ENCODE measurements around the gene PRKCB. TPM values are rescaled to one million over a fixed set of nuclear protein-coding genes. Genes with fewer than 3 reads are reported as not detected.

Gene PRKCB
- polyA plus RNA-seq, 3 donors = 57.4 to 87.4 (median 75.5) TPM

DNA sequence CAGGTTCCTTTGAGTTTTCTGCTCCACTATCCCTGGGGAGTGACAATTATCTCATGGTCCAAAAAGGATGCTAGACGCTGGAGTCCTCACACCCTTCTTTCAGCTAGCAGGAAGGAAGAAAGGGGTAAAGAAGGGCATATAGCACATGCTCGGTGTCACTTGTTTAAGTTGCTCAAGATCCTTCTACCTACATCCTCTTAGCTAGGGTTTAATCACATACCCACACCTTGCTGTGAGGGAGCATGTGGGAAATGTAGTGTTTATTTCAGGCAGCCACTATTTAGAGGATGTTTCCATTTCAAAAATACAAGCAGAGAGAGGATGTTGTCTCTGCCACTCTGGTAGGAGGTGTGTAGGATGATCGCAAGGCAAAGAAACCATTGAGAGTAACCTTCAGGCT, 4.5 kb downstream of the PRKCB start:
- Histone ChIP-seq H3K4me1 (ENCODE audit: control insufficient read depth in 1 of 2, insufficient read depth in 2 of 2, low read length in 2 of 2) (peaks cover 44 to 63% of the 10 kb centered on the region in 2 donors), H3K79me2 (ENCODE audit: insufficient read depth, low read length) (peaks cover 94% of the 10 kb centered on the region), H3K9ac (ENCODE audit: insufficient read depth, low read length, poor library complexity, severe bottlenecking) (no peak overlapping the region), H3K27ac (ENCODE audit: low read depth in 1 of 2, low read length in 2 of 2) (no peak overlapping the region), H4K20me1 (ENCODE audit: insufficient read depth, low read length) (peaks cover 88% of the 10 kb centered on the region), H2AFZ (ENCODE audit: insufficient read depth, low read depth, low read length, poor library complexity, severe bottlenecking) (no peak overlapping the region), H3K9me3 (replicated peaks in 1 of 2; ENCODE audit: control insufficient read depth in 1 of 2, insufficient read depth in 1 of 2, low read length in 2 of 2) (no peaks in the 10 kb centered on the region), H3K4me3 (replicated peaks in 1 of 3; ENCODE audit: low read depth in 2 of 3, low read length in 3 of 3) (no peak overlapping the region), H3K4me2 (replicated peaks; ENCODE audit: extremely low read depth, low read length, poor library complexity, severe bottlenecking) (no peak overlapping the region), H3K36me3 (replicated peaks in 1 of 2; ENCODE audit: control insufficient read depth in 1 of 2, insufficient read depth in 2 of 2, low read length in 2 of 2) (peaks cover 18 to 52% of the 10 kb centered on the region in 2 donors), H3K27me3 (ENCODE audit: control insufficient read depth in 2 of 2, insufficient read depth in 2 of 2, low read length in 2 of 2) (no peaks in the 10 kb centered on the region)
- Mint-ChIP-seq H3K4me3 (no peak overlapping the region), H3K27ac (peak overlapping the region in 1 of 7 donors; percentile 54), H3K4me1 (peaks cover 63% of the 10 kb centered on the region), H3K27me3 (ENCODE audit: low read depth in 3 of 3) (peaks cover 0 to 4% (median 0%) of the 10 kb centered on the region in 3 donors), H3K36me3 (peaks cover 44 to 62% of the 10 kb centered on the region in 2 donors), H3K9me3 (no peaks in the 10 kb centered on the region)
- WGBS (ENCODE audit: insufficient coverage) = 100% methylated on average over 1 of the region's 3 CpGs
- TF ChIP-seq, protein P1, sequence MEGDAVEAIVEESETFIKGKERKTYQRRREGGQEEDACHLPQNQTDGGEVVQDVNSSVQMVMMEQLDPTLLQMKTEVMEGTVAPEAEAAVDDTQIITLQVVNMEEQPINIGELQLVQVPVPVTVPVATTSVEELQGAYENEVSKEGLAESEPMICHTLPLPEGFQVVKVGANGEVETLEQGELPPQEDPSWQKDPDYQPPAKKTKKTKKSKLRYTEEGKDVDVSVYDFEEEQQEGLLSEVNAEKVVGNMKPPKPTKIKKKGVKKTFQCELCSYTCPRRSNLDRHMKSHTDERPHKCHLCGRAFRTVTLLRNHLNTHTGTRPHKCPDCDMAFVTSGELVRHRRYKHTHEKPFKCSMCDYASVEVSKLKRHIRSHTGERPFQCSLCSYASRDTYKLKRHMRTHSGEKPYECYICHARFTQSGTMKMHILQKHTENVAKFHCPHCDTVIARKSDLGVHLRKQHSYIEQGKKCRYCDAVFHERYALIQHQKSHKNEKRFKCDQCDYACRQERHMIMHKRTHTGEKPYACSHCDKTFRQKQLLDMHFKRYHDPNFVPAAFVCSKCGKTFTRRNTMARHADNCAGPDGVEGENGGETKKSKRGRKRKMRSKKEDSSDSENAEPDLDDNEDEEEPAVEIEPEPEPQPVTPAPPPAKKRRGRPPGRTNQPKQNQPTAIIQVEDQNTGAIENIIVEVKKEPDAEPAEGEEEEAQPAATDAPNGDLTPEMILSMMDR (IDR thresholded peaks at IDR 0.05) = no peak
- no peak for DNase-seq
- intact Hi-C loops (cut with micrococcal nuclease) = no loop called here

DNA sequence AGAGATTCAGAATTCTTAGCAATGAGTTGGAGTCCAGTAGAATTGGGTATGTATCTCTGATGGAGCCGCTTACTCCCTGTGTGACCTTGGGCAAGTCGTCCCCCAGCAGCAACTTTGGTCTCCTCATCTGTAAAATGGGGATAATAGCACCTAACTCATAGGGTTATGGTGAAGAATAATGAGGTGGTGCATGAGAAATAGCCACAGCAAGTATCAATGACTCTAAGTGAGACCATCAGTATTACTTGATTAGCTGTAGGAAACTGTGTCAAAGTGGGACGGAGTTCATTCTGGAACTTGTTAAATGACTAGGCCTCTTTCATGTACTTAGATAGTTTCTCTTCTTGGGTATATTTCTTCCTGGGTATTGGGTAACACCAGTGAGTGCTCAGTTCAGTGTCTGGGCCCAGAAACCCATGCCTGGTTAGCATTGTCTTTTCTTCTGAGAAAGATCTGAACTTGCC, 6.4 kb downstream of the PRKCB start:
- intact Hi-C loops (cut with micrococcal nuclease) = no loop called here
- TF ChIP-seq, protein P1 (IDR thresholded peaks at IDR 0.05) = no peak
- peaks cover 41 to 53% of the 10 kb centered on the region in 2 donors for H3K4me1 ChIP-seq (ENCODE audit: control insufficient read depth in 1 of 2, insufficient read depth in 2 of 2, low read length in 2 of 2)
- Mint-ChIP-seq H3K36me3 (peaks cover 52 to 74% of the 10 kb centered on the region in 2 donors), H3K4me3 (no peak overlapping the region), H3K27me3 (ENCODE audit: low read depth in 3 of 3) (peaks cover 0 to 2% (median 0%) of the 10 kb centered on the region in 3 donors), H3K9me3 (no peaks in the 10 kb centered on the region), H3K4me1 (peaks cover 72% of the 10 kb centered on the region), H3K27ac (peak overlapping the region; percentile 10 to 92 (median 65))
- no peak overlapping the region for H3K4me3 ChIP-seq (replicated peaks in 1 of 3; ENCODE audit: low read depth in 2 of 3, low read length in 3 of 3)
- WGBS (ENCODE audit: insufficient coverage) = 0% methylated on average over 1 of the region's 3 CpGs
- no peak overlapping the region for H2AFZ ChIP-seq (ENCODE audit: insufficient read depth, low read depth, low read length, poor library complexity, severe bottlenecking)
- H3K36me3 ChIP-seq (replicated peaks in 1 of 2; ENCODE audit: control insufficient read depth in 1 of 2, insufficient read depth in 2 of 2, low read length in 2 of 2) = peaks cover 18 to 64% of the 10 kb centered on the region in 2 donors
- peaks cover 98% of the 10 kb centered on the region for H4K20me1 ChIP-seq (ENCODE audit: insufficient read depth, low read length)
- H3K9ac ChIP-seq (ENCODE audit: insufficient read depth, low read length, poor library complexity, severe bottlenecking) = no peak overlapping the region
- peak overlapping the region; percentile 43 to 62 for H3K27ac ChIP-seq (ENCODE audit: low read depth in 1 of 2, low read length in 2 of 2)
- no peaks in the 10 kb centered on the region for H3K27me3 ChIP-seq (ENCODE audit: control insufficient read depth in 2 of 2, insufficient read depth in 2 of 2, low read length in 2 of 2)
- H3K79me2 ChIP-seq (ENCODE audit: insufficient read depth, low read length) = peaks cover 99% of the 10 kb centered on the region
- H3K9me3 ChIP-seq (replicated peaks in 1 of 2; ENCODE audit: control insufficient read depth in 1 of 2, insufficient read depth in 1 of 2, low read length in 2 of 2) = no peaks in the 10 kb centered on the region
- peak overlapping the region; percentile 15 for H3K4me2 ChIP-seq (replicated peaks; ENCODE audit: extremely low read depth, low read length, poor library complexity, severe bottlenecking)
- DNase-seq = peak in 2 of 3 donors; percentile 23 to 39

Data from CD14-positive monocyte (primary cell).